ENCODE results near the gene RTN4R. TPM values are rescaled to one million over a fixed set of nuclear protein-coding genes. Genes with fewer than 3 reads are reported as not detected.

Gene RTN4R
- total and polyA plus RNA-seq, 9 of the 15 experiments (the other 6 are each of a cell fraction or from before 2014, with no cell fraction given), result 0.04 to 2.8 (median 1.4) TPM; not detected in 3

DNA sequence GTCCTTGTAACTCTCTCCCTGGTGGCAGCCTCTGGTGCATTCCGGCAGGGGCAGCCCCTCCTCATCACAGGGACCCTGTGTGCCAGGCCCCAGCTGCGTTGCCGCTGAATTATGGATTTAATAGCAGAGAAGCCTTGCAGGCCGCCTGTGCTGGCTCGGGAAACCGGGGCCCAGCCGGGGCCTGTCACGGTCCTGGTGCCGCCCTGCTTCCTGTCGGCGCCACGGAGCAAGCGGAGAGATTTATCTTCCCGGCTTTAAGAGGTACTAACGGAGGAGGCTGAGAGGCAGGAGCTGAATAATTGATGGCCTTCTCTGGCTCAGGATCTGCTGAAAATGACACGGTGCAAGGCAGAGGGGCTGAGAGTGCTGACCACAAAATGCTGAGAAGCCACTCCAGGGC is 63.3 kb downstream of the RTN4R start:
- POLR2A ChIA-PET, result interaction anchor here (0.6 to 2.3 kb wide), 4 partner anchors 16 to 663 kb away, joined by 3 to 8 read pairs (median 4); no protein-coding TSS in a partner anchor
- DNase-seq (ENCODE audit: extremely low read depth in 1 of 4, low spot score in 3 of 4) (no peak), FAIRE-seq (no peak), ATAC-seq (no peak)
- Histone ChIP-seq H3K4me3 (no peak overlapping the region), H3K79me2 (ENCODE audit: control insufficient read depth, insufficient read depth, low read length) (peaks cover 16% of the 10 kb centered on the region), H3K9ac (ENCODE audit: insufficient read depth in 1 of 2, low read depth in 2 of 2, low read length in 2 of 2) (peak overlapping the region in 1 of 2 experiments; percentile 26; a peak in 1 of 4 replicates), H3K36me3 (ENCODE audit: control insufficient read depth, insufficient read depth, low read length) (no peaks in the 10 kb centered on the region), H3K9me3 (replicated peaks; ENCODE audit: control insufficient read depth, insufficient read depth, low read depth, low read length) (no peaks in the 10 kb centered on the region), H3K9me1 (ENCODE audit: control insufficient read depth, insufficient read depth, low read length) (no peaks in the 10 kb centered on the region), H2AFZ (ENCODE audit: low read depth, low read length) (peak overlapping the region; percentile 10; the same call in 1 of the 2 replicates), H3K4me2 (ENCODE audit: insufficient read depth, low read length) (no peak overlapping the region), H4K20me1 (replicated peaks; ENCODE audit: control insufficient read depth, insufficient read depth, low read length) (peaks cover 14% of the 10 kb centered on the region), H3K27me3 (ENCODE audit: control insufficient read depth in 2 of 2, insufficient read depth in 2 of 2, low read length in 2 of 2) (peaks cover 30 to 37% of the 10 kb centered on the region in 2 experiments; a peak in 4 of 5 replicates), H3K27ac (ENCODE audit: extremely low read depth, low read depth, low read length) (no peak overlapping the region), H3K4me1 (replicated peaks in 1 of 2; ENCODE audit: control insufficient read depth in 2 of 2, insufficient read depth in 2 of 2, low read length in 2 of 2) (peaks cover 23 to 70% of the 10 kb centered on the region in 2 experiments)
- WGBS (ENCODE audit: insufficient coverage, low coverage, missing lambda C conversion rate), result 82% methylated on average over 16 of the region's 16 CpGs
- intact Hi-C loops (cut with micrococcal nuclease) (loop anchor here (5.0 kb wide), 2 partner anchors 38 to 428 kb away; no protein-coding TSS in a partner anchor), in situ Hi-C loops (cut with MboI) (no loop called here)
- 0 out of 2 replicates have a peak, but pooled peaks have one; percentile 2 for TF ChIP-seq ATF1 (CRISPR knock-in tag; IDR thresholded peaks at IDR 0.05)
- no peak for TF ChIP-seq ATF1 (tag; IDR thresholded peaks at IDR 0.05)
- no peak for TF ChIP-seq PCBP1 (IDR thresholded peaks at IDR 0.05; ENCODE audit: low read depth, low read length, poor library complexity, severe bottlenecking)
- CTCF ChIA-PET (ENCODE audit: low intra/inter-chr PET ratio), result no interaction called here
- no TSS peak for BruUV-seq (replicated peaks)

DNA sequence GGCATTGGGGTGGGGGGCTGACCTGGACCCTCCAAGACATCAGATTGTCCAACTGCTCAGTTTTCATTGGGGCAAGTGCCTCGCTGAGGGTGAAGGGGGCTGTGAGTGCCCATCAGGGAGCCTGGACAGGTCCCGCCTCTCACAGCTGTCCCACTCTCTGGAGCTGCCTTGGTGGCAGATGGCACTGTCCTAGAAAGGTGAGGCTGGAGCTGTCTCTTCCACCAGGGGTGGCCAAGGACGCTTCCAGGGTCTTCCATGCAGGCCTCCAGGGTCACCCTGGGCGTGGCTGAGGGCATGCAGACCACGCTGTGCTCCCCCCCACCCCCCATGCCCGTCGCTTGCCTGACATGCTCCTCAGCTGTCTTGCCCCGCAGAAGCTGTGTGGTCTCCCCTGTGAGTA is 63.8 kb downstream of the RTN4R start:
- Histone ChIP-seq H3K4me3 (no peak overlapping the region), H3K36me3 (ENCODE audit: control insufficient read depth, insufficient read depth, low read length) (no peaks in the 10 kb centered on the region)
- no TSS peak for BruUV-seq (replicated peaks)
- TF ChIP-seq, protein P1, sequence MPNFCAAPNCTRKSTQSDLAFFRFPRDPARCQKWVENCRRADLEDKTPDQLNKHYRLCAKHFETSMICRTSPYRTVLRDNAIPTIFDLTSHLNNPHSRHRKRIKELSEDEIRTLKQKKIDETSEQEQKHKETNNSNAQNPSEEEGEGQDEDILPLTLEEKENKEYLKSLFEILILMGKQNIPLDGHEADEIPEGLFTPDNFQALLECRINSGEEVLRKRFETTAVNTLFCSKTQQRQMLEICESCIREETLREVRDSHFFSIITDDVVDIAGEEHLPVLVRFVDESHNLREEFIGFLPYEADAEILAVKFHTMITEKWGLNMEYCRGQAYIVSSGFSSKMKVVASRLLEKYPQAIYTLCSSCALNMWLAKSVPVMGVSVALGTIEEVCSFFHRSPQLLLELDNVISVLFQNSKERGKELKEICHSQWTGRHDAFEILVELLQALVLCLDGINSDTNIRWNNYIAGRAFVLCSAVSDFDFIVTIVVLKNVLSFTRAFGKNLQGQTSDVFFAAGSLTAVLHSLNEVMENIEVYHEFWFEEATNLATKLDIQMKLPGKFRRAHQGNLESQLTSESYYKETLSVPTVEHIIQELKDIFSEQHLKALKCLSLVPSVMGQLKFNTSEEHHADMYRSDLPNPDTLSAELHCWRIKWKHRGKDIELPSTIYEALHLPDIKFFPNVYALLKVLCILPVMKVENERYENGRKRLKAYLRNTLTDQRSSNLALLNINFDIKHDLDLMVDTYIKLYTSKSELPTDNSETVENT (CRISPR knock-in tag; IDR thresholded peaks at IDR 0.05), result no peak
- TF ChIP-seq CHD1 (IDR thresholded peaks at IDR 0.05; ENCODE audit: low read length) (no peak), ZNF23 (CRISPR knock-in tag; IDR thresholded peaks at IDR 0.05) (no peak), ELF2 (CRISPR knock-in tag; IDR thresholded peaks at IDR 0.05) (no peak), FOXK1 (CRISPR knock-in tag; IDR thresholded peaks at IDR 0.05; ENCODE audit: borderline replicate concordance) (no peak), MEF2D (tag; conservative IDR thresholded peaks at IDR 0.05; ENCODE audit: low read depth) (no peak), MTF1 (CRISPR knock-in tag; IDR thresholded peaks at IDR 0.05; ENCODE audit: borderline replicate concordance) (no peak), MAFK (IDR thresholded peaks at IDR 0.05; ENCODE audit: low read length) (no peak), ARNT (IDR thresholded peaks at IDR 0.05) (no peak), ZNF311 (CRISPR knock-in tag; IDR thresholded peaks at IDR 0.05) (no peak), ETS2 (tag; IDR thresholded peaks at IDR 0.05; ENCODE audit: borderline replicate concordance, poor library complexity, severe bottlenecking) (no peak), ZNF436 (CRISPR knock-in tag; IDR thresholded peaks at IDR 0.05) (no peak), MTA1 (IDR thresholded peaks at IDR 0.05; ENCODE audit: borderline replicate concordance) (no peak)

More for the DNA sequence above, 63.8 kb downstream of the RTN4R start:
- 63% methylated on average over 8 of the region's 8 CpGs for WGBS (ENCODE audit: insufficient coverage, low coverage, missing lambda C conversion rate)
- no peaks in the 10 kb centered on the region for H3K9me3 ChIP-seq (replicated peaks; ENCODE audit: control insufficient read depth, insufficient read depth, low read depth, low read length)
- H3K9ac ChIP-seq (ENCODE audit: insufficient read depth in 1 of 2, low read depth in 2 of 2, low read length in 2 of 2), result peak overlapping the region in 1 of 2 experiments; percentile 63; a peak in 2 of 4 replicates
- DNase-seq (ENCODE audit: extremely low read depth in 1 of 4, low spot score in 3 of 4) (no peak), FAIRE-seq (no peak), ATAC-seq (no peak)
- no peak overlapping the region for H3K4me2 ChIP-seq (ENCODE audit: insufficient read depth, low read length)
- H3K79me2 ChIP-seq (ENCODE audit: control insufficient read depth, insufficient read depth, low read length), result peaks cover 16% of the 10 kb centered on the region
- in situ Hi-C loops (cut with MboI), result no loop called here
- ChIA-PET CTCF (ENCODE audit: low intra/inter-chr PET ratio) (no interaction called here), POLR2A (interaction anchor here (0.6 to 2.3 kb wide), 4 partner anchors 15 to 664 kb away, joined by 3 to 8 read pairs (median 4); no protein-coding TSS in a partner anchor)
- H2AFZ ChIP-seq (ENCODE audit: low read depth, low read length), result peak overlapping the region; percentile 43; the same call in 1 of the 2 replicates
- peaks cover 19% of the 10 kb centered on the region for H4K20me1 ChIP-seq (replicated peaks; ENCODE audit: control insufficient read depth, insufficient read depth, low read length)
- peaks cover 35 to 42% of the 10 kb centered on the region in 2 experiments; a peak in 4 of 5 replicates for H3K27me3 ChIP-seq (ENCODE audit: control insufficient read depth in 2 of 2, insufficient read depth in 2 of 2, low read length in 2 of 2)
- intact Hi-C loops (cut with micrococcal nuclease), result no loop called here
- H3K4me1 ChIP-seq (replicated peaks in 1 of 2; ENCODE audit: control insufficient read depth in 2 of 2, insufficient read depth in 2 of 2, low read length in 2 of 2), result peaks cover 23 to 67% of the 10 kb centered on the region in 2 experiments
- H3K9me1 ChIP-seq (ENCODE audit: control insufficient read depth, insufficient read depth, low read length), result no peaks in the 10 kb centered on the region
- H3K27ac ChIP-seq (ENCODE audit: extremely low read depth, low read depth, low read length), result no peak overlapping the region

Data from K562 (cell line).